Hematopoietic multipotent progenitor cell treated with erythropoietin and hydrocortisone succinate and interleukin-3 and kit ligand, for 15 days (in vitro differentiated cells): ENCODE results near the gene JDP2.

ENCODE experiments used
- DNase-seq: peaks from one replicate; pipeline ENCODE4 v3.0.0-alpha.2; 2015; ENCODE audit warnings: low spot score

Gene JDP2

GRCh38 chr14:75409316-75410205 lies 18.3 kb upstream of the JDP2 start:
- DNase-seq = no peak

GRCh38 chr14:75411214-75411540 lies 16.6 kb upstream of the JDP2 start:
- no peak for DNase-seq

- no peak for DNase-seq
Observed at GRCh38 chr14:75413013-75413412, 14.8 kb upstream of the JDP2 start.

GRCh38 chr14:75417674-75418073 lies 10.1 kb upstream of the JDP2 start:
- DNase-seq = no peak

GRCh38 chr14:75418850-75419768 lies 8.7 kb upstream of the JDP2 start:
- no peak for DNase-seq

- DNase-seq = no peak
Observed at GRCh38 chr14:75422169-75422568, 5.7 kb upstream of the JDP2 start.

- DNase-seq = no peak
Observed at GRCh38 chr14:75424496-75424895, 3.3 kb upstream of the JDP2 start.

- no peak for DNase-seq
Observed at GRCh38 chr14:75425446-75425845, 2.4 kb upstream of the JDP2 start.

- DNase-seq = no peak
Observed at GRCh38 chr14:75426332-75427125, 1.3 kb upstream of the JDP2 start.

GRCh38 chr14:75427126-75427481 lies 718 bp upstream of the JDP2 start:
- DNase-seq = no peak

- no peak for DNase-seq
Observed at GRCh38 chr14:75428230-75429104, 645 bp downstream of the JDP2 start.

- DNase-seq = no peak
Observed at GRCh38 chr14:75429562-75429961, 1.7 kb downstream of the JDP2 start.

GRCh38 chr14:75430116-75430515 lies 2.3 kb downstream of the JDP2 start:
- no peak for DNase-seq

GRCh38 chr14:75430526-75430925 lies 2.7 kb downstream of the JDP2 start:
- no peak for DNase-seq

- DNase-seq = no peak
Observed at GRCh38 chr14:75430976-75431375, 3.2 kb downstream of the JDP2 start.

- DNase-seq = no peak
Observed at GRCh38 chr14:75431827-75432226, 4.0 kb downstream of the JDP2 start.

- DNase-seq = no peak
Observed at GRCh38 chr14:75432411-75432810, 4.6 kb downstream of the JDP2 start.

- DNase-seq = no peak
Observed at GRCh38 chr14:75433631-75434071, 5.8 kb downstream of the JDP2 start.

GRCh38 chr14:75434138-75434889 lies 6.5 kb downstream of the JDP2 start:
- no peak for DNase-seq

- DNase-seq = no peak
Observed at GRCh38 chr14:75434890-75435248, 7.0 kb downstream of the JDP2 start.

- no peak for DNase-seq
Observed at GRCh38 chr14:75435473-75435872, 7.7 kb downstream of the JDP2 start.
